Fibroblast of villous mesenchyme (primary cell): ENCODE data around the gene DNAH12. TPM values are rescaled to one million over a fixed set of nuclear protein-coding genes. Genes with fewer than 3 reads are reported as not detected.
"Not testable (repeated sequence)": the region's sequence is repeated elsewhere in the genome, so short reads cannot be mapped to it uniquely, and the experiment has no call there.

Source experiments
- DNase-seq: peaks from one replicate; pipeline ENCODE4 v3.0.0-alpha.2; 2010; ENCODE audit warnings: low read depth
- H3K4me3 ChIP-seq: 2 replicates; pipeline ENCODE4 v1.5.1; 2011; ENCODE audit warnings: low read depth, mild to moderate bottlenecking, low read length
- total RNA-seq: library from RNA; depleted of rRNA; stranded (reverse); fragments of >200 nt; gene quantifications from 2 replicates; pipeline ENCODE4 v1.2.3, GENCODE V29; 2012
- TF ChIP-seq, protein P1 (sequence below): IDR thresholded peaks from 2 replicates; pipeline ENCODE4 v1.5.1; 2012; ENCODE audit warnings: low read depth, mild to moderate bottlenecking, low read length; ENCODE audit not compliant: insufficient read depth

Gene DNAH12
- total RNA-seq, 1 donor, result under 0.01 TPM

DNA sequence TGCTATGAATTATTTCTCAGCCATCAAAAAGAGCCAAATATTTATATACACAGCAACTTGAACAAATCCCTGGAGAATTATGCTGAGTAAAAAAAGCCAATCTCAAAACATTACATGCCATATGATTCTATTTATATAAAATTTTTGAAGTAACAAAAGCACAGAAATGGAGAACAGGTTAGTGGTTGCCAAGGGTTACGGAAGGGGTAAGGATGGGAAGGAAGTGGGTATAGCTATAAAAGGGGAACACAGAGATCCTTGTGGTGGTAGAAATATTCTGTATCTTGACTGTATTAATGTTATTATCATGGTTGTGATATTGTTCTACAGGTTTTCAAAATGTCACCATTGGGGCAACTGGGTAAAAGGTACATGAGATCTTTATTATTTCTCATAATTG, 189.4 kb downstream of the DNAH12 start:
- TF ChIP-seq, protein P1, sequence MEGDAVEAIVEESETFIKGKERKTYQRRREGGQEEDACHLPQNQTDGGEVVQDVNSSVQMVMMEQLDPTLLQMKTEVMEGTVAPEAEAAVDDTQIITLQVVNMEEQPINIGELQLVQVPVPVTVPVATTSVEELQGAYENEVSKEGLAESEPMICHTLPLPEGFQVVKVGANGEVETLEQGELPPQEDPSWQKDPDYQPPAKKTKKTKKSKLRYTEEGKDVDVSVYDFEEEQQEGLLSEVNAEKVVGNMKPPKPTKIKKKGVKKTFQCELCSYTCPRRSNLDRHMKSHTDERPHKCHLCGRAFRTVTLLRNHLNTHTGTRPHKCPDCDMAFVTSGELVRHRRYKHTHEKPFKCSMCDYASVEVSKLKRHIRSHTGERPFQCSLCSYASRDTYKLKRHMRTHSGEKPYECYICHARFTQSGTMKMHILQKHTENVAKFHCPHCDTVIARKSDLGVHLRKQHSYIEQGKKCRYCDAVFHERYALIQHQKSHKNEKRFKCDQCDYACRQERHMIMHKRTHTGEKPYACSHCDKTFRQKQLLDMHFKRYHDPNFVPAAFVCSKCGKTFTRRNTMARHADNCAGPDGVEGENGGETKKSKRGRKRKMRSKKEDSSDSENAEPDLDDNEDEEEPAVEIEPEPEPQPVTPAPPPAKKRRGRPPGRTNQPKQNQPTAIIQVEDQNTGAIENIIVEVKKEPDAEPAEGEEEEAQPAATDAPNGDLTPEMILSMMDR, result no peak
- H3K4me3 ChIP-seq, result no peak overlapping the region
- no peak for DNase-seq

DNA sequence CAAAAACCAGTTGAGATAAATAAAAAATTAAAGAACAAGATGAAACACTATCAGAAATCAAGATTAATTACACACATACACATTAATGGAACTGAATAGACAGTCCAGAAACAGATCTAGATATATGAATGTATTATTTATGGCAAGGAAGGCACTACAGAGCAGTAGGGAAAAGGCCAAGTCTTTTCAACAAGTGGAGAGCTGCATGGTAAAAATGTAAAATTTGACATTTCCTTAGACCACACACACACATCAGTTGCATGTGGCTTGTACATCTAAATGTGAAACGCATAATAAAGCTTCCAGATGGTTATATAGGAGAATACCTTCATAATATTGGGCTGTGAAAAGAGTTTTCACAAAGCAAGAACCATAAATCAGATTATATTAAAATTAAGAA, 193.9 kb downstream of the DNAH12 start:
- DNase-seq, result no peak
- no peak overlapping the region for H3K4me3 ChIP-seq
- TF ChIP-seq, protein P1, result no peak

DNA sequence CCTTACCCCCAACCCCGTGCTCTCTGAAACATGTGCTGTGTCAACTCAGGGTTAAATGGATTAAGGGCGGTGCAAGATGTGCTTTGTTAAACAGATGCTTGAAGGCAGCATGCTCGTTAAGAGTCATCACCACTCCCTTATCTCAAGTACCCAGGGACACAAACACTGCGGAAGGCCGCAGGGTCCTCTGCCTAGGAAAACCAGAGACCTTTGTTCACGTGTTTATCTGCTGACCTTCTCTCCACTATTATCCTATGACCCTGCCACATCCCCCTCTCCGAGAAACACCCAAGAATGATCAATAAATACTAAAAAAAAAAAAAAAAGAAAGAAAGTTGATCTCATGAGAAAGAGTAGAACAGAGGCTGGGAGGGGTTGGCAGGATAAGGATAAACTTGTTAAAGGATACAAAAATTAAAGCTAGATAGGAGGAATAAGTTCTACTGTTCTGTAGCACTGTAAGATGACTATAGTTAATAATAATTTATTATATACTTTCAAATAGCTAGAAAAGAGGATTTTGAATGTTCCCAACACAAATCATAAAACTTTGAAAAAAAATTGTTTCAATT, 205.0 kb downstream of the DNAH12 start:
- not testable (repeated sequence) for DNase-seq

DNA sequence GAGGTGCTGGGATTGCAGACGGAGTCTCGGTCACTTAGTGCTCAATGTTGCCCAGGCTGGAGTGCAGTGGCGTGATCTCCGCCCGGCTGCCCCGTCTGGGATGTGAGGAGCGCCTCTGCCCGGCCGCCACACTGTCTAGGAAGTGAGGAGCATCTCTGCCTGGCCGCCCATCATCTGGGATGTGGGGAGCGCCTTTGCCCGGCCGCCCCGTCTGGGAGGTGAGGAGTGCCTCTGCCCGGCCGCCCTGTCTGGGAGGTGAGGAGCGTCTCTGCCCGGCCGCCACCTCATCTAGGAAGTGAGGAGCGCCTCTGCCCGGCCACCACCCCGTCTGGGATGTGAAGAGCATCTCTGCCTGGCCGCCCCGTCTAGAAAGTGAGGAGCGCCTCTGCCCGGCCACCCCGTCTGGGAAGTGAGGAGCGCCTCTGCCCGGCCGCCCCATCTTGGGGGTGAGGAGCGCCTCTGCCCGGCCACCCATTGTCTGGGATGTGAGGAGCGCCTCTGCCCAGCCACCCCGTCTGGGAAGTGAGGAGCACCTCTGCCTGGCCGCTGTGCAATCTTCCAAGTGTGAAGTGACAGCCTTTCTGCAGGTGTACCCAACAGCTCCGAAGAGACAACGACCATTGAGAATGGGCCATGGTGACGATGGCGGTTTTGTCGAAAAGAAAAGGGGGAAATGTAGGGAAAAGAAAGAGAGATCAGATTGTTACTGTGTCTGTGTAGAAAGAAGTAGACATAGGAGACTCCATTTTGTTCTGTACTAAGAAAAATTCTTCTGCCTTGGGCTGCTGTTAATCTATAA, 205.7 kb downstream of the DNAH12 start:
- not testable (repeated sequence) for DNase-seq, H3K4me3 ChIP-seq

More for the DNA sequence above, 205.0 kb downstream of the DNAH12 start:
- not testable (repeated sequence) for H3K4me3 ChIP-seq

DNA sequence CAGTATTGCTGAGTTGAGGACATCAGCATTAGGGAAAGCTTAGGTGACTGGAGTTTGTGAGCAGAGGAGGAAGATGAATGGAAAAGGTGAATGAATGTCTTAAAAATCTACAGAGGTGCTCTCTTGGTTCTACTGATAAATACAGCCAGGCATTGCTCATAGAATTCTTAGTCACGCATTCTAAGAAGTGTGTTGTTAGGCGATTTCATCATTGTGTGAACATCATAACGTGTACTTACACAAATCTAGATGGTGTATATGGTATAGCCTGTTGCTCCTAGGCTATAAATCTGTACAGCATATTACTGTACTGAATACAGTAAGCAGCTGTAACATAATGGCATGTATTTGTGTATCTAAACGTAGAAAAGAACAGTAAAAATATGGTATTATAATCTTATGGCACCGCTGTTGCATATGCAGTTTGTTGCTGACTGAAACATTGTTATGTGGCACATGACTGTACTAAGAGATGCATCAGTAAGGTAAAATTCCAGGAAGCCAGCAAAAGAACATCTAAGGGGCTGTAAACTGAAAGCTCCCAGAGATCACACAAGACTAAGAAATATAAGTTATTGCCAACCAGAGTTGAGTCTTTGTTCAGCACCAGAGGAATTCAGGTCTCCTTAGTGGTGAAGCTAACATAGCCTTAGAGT, 208.7 kb downstream of the DNAH12 start:
- DNase-seq, result no peak
- TF ChIP-seq, protein P1, result no peak

DNA sequence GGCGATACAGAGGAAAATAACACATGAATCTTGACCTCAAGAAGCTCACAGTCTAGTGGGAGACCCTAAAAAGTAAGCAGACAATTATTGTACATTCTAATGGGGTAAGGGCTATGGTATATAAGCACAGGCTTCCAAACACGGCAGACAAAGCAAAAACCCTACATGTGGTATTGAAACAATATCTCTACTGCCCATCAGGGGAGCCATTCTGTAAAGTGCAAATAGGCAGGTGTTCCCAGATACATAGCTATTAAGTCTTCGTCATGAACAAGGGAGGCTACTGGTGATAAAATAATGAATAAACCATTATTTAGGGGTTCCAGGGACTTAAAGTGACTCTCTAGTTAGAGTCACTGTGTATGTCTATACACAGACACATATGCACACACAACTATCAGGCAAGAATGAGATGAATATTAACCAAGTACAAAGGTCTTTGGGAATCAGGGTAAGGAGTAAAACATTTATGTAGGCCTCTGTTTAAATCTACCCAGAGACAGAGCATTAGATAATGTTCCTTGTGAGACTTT, 213.0 kb downstream of the DNAH12 start:
- DNase-seq, result no peak
- TF ChIP-seq, protein P1, result no peak

More for the DNA sequence above, 208.7 kb downstream of the DNAH12 start:
- H3K4me3 ChIP-seq, result no peak overlapping the region

DNA sequence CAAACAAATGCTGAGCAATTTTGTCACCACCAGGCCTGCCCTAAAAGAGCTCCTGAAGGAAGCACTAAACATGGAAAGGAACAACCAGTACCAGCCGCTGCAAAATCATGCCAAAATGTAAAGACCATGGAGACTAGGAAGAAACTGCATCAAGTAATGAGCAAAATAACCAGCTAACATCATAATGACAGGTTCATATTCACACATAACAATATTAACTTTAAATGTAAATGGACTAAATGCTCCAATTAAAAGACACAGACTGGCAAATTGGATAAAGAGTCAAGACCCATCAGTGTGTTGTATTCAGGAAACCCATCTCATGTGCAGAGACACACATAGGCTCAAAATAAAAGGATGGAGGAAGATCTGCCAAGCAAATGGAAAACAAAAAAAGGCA, 217.6 kb downstream of the DNAH12 start:
- not testable (repeated sequence) for DNase-seq

More for the DNA sequence above, 213.0 kb downstream of the DNAH12 start:
- H3K4me3 ChIP-seq, result no peak overlapping the region

DNA sequence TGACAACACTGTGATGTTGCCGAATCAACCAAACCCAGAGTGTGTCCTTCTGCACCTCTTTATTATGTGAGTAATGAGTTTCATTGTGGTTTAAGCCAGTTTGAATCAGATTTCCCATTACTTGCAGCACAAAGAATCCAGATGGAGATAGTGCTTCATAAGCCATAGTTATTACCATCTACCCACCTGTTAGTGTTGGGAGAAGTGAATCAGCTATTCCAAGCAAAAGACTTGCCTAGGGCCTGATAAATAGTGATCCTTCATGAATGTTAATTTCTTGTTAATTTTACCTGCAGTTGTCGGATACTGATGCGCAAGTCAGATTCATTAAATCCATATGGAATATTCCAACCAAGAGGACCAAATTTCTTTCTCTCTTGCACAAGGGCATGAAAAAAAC, 229.9 kb downstream of the DNAH12 start:
- TF ChIP-seq, protein P1, result no peak
- H3K4me3 ChIP-seq, result no peak overlapping the region
- DNase-seq, result no peak

More for the DNA sequence above, 217.6 kb downstream of the DNAH12 start:
- not testable (repeated sequence) for H3K4me3 ChIP-seq
